Jurkat, Clone E6-1 (cell line): ENCODE measurements around the gene HMGN1.
"Not testable (repeated sequence)": the region's sequence is repeated elsewhere in the genome, so short reads cannot be mapped to it uniquely, and the experiment has no call there.

Experiments used
- DNase-seq: peaks from one replicate; pipeline ENCODE4 v3.0.0-alpha.2; 2011; ENCODE audit warnings: low read depth, low spot score
- H3K4me3 ChIP-seq: 2 replicates; pipeline ENCODE4 v1.5.1; 2011; ENCODE audit warnings: mild to moderate bottlenecking, low read length, control low read depth, moderate library complexity

HMGN1 gene

GRCh38 chr21:39374046-39374445 lies 25.2 kb upstream of the HMGN1 start:
- H3K4me3 ChIP-seq: no peak overlapping the region
- DNase-seq: no peak

- DNase-seq: no peak
- H3K4me3 ChIP-seq: no peak overlapping the region
These were observed 24.7 kb upstream of the HMGN1 start for GRCh38 chr21:39373634-39374033.

GRCh38 chr21:39369896-39370288 lies 21.0 kb upstream of the HMGN1 start:
- DNase-seq, H3K4me3 ChIP-seq: not testable (repeated sequence)

- DNase-seq: no peak
- no peak overlapping the region for H3K4me3 ChIP-seq
These were observed 18.9 kb upstream of the HMGN1 start for GRCh38 chr21:39367783-39368182.

GRCh38 chr21:39366563-39366962 lies 17.7 kb upstream of the HMGN1 start:
- DNase-seq: no peak

GRCh38 chr21:39364949-39365348 lies 16.1 kb upstream of the HMGN1 start:
- H3K4me3 ChIP-seq: no peak overlapping the region
- DNase-seq: no peak

More at GRCh38 chr21:39366563-39366962, 17.7 kb upstream of the HMGN1 start:
- no peak overlapping the region for H3K4me3 ChIP-seq

- DNase-seq: no peak
- no peak overlapping the region for H3K4me3 ChIP-seq
These were observed 15.0 kb upstream of the HMGN1 start for GRCh38 chr21:39363607-39364555.

GRCh38 chr21:39362733-39363132 lies 13.8 kb upstream of the HMGN1 start:
- no peak for DNase-seq
- H3K4me3 ChIP-seq: no peak overlapping the region

- no peak overlapping the region for H3K4me3 ChIP-seq
- no peak for DNase-seq
These were observed 10.5 kb upstream of the HMGN1 start for GRCh38 chr21:39359382-39359781.

GRCh38 chr21:39353295-39353694 lies 4.4 kb upstream of the HMGN1 start:
- no peak overlapping the region for H3K4me3 ChIP-seq
- no peak for DNase-seq

GRCh38 chr21:39350094-39351005 lies 1.5 kb upstream of the HMGN1 start:
- H3K4me3 ChIP-seq: peak overlapping the region; percentile 83
- DNase-seq: no peak

GRCh38 chr21:39349211-39350093 lies 564 bp upstream of the HMGN1 start:
- DNase-seq: peak; percentile 95
- peak overlapping the region; percentile 83 for H3K4me3 ChIP-seq

GRCh38 chr21:39348040-39348354 lies 891 bp downstream of the HMGN1 start:
- H3K4me3 ChIP-seq: peak overlapping the region; percentile 93
- DNase-seq: no peak

- peak overlapping the region; percentile 93 for H3K4me3 ChIP-seq
- no peak for DNase-seq
These were observed 1.4 kb downstream of the HMGN1 start for GRCh38 chr21:39347537-39347936.

- H3K4me3 ChIP-seq: peak overlapping the region; percentile 93; the same call in 1 of the 2 replicates
- no peak for DNase-seq
These were observed 2.1 kb downstream of the HMGN1 start for GRCh38 chr21:39346671-39347331.

- no peak overlapping the region for H3K4me3 ChIP-seq
- no peak for DNase-seq
These were observed 2.7 kb downstream of the HMGN1 start for GRCh38 chr21:39346206-39346605.

GRCh38 chr21:39345440-39345839 lies 3.4 kb downstream of the HMGN1 start:
- no peak for DNase-seq
- no peak overlapping the region for H3K4me3 ChIP-seq

GRCh38 chr21:39344848-39345247 lies 4.0 kb downstream of the HMGN1 start:
- DNase-seq: no peak
- no peak overlapping the region for H3K4me3 ChIP-seq
